Stomach smooth muscle (tissue), 2 donors: Measurements from ENCODE around the gene SESTD1.
A peak's percentile ranks its signal among the peaks of the same experiment; 100 is the strongest.

Source experiments
- H3K27ac ChIP-seq: one replicate; pipeline ENCODE4 v1.7.0; 2013; ENCODE audit warnings: mild to moderate bottlenecking, low read length, inconsistent platforms
- H3K27me3 ChIP-seq, 2 donors: one replicate each; pipeline ENCODE4 v1.7.0; 2013; ENCODE audit warnings: low read length in 2 of 2; ENCODE audit not compliant: insufficient read depth in 2 of 2, control insufficient read depth in 1 of 2
- H3K36me3 ChIP-seq, 2 donors: one replicate each; pipeline ENCODE4 v1.7.0; 2013; ENCODE audit warnings: low read length in 2 of 2; ENCODE audit not compliant: control insufficient read depth in 2 of 2, insufficient read depth in 2 of 2
- H3K4me1 ChIP-seq: one replicate; pipeline ENCODE4 v1.7.0; 2013; ENCODE audit warnings: low read length; ENCODE audit not compliant: control insufficient read depth, insufficient read depth
- H3K4me3 ChIP-seq, 2 donors: one replicate each; pipeline ENCODE4 v1.7.0; 2013; ENCODE audit warnings: low read length in 2 of 2
- H3K9ac ChIP-seq, 2 donors: one replicate each; pipeline ENCODE4 v1.7.0; 2013; ENCODE audit warnings: low read length in 2 of 2, mild to moderate bottlenecking in 1 of 2
- H3K9me3 ChIP-seq, 2 donors: one replicate each; pipeline ENCODE4 v1.7.0; 2013; ENCODE audit warnings: low read length in 2 of 2; ENCODE audit not compliant: control insufficient read depth in 2 of 2
- donor health status: healthy.
- donor health status: Pancreatic carcinoma.

SESTD1 gene

GRCh38 chr2:179264368-179265081 lies at the start of gene SESTD1:
Gene SESTD1 (minus strand): TSS chr2:179264832. CDS start chr2:179191841, 72,991 bp downstream.
- no peaks in the 10 kb centered on the region for H3K27me3 ChIP-seq
- no peaks in the 10 kb centered on the region for H3K36me3 ChIP-seq
- H3K27ac ChIP-seq = peak within 1 kb of the TSS; percentile 73
- H3K9me3 ChIP-seq = no peaks in the 10 kb centered on the region
- peak within 1 kb of the TSS; percentile 79 to 83 for H3K9ac ChIP-seq
- peaks cover 4% of the 10 kb centered on the region for H3K4me1 ChIP-seq
- peak within 1 kb of the TSS; percentile 79 to 87 for H3K4me3 ChIP-seq

GRCh38 chr2:179313057-179313456 lies 48.4 kb upstream of the SESTD1 start:
- Histone ChIP-seq H3K27me3 (no peaks in the 10 kb centered on the region), H3K36me3 (no peaks in the 10 kb centered on the region), H3K9me3 (no peaks in the 10 kb centered on the region), H3K27ac (no peak overlapping the region), H3K4me1 (peaks cover 5% of the 10 kb centered on the region), H3K4me3 (no peak overlapping the region), H3K9ac (no peak overlapping the region)

- peak overlapping the region; percentile 31 for H3K27ac ChIP-seq
- no peaks in the 10 kb centered on the region for H3K9me3 ChIP-seq
- H3K4me1 ChIP-seq = peaks cover 5% of the 10 kb centered on the region
- H3K27me3 ChIP-seq = no peaks in the 10 kb centered on the region
- peak overlapping the region in 1 of 2 donors; percentile 1 for H3K4me3 ChIP-seq
- no peaks in the 10 kb centered on the region for H3K36me3 ChIP-seq
- H3K9ac ChIP-seq = no peak overlapping the region
These were observed 46.5 kb upstream of the SESTD1 start for GRCh38 chr2:179311101-179311500.

GRCh38 chr2:179307616-179308371 lies 43.2 kb upstream of the SESTD1 start:
- Histone ChIP-seq H3K9ac (no peak overlapping the region), H3K4me1 (peaks cover 5% of the 10 kb centered on the region), H3K4me3 (no peak overlapping the region), H3K27me3 (no peaks in the 10 kb centered on the region), H3K36me3 (no peaks in the 10 kb centered on the region), H3K27ac (no peak overlapping the region), H3K9me3 (no peaks in the 10 kb centered on the region)

GRCh38 chr2:179305125-179305524 lies 40.5 kb upstream of the SESTD1 start:
- Histone ChIP-seq H3K27ac (no peak overlapping the region), H3K9me3 (no peaks in the 10 kb centered on the region), H3K4me1 (no peaks in the 10 kb centered on the region), H3K27me3 (no peaks in the 10 kb centered on the region), H3K9ac (no peak overlapping the region), H3K4me3 (no peak overlapping the region), H3K36me3 (no peaks in the 10 kb centered on the region)

GRCh38 chr2:179304424-179304823 lies 39.8 kb upstream of the SESTD1 start:
- Histone ChIP-seq H3K9ac (no peak overlapping the region), H3K4me3 (no peak overlapping the region), H3K4me1 (no peaks in the 10 kb centered on the region), H3K27ac (no peak overlapping the region), H3K9me3 (no peaks in the 10 kb centered on the region), H3K27me3 (no peaks in the 10 kb centered on the region), H3K36me3 (no peaks in the 10 kb centered on the region)

GRCh38 chr2:179302764-179303571 lies 38.3 kb upstream of the SESTD1 start:
- Histone ChIP-seq H3K27me3 (no peaks in the 10 kb centered on the region), H3K9me3 (no peaks in the 10 kb centered on the region), H3K4me3 (no peak overlapping the region), H3K4me1 (no peaks in the 10 kb centered on the region), H3K36me3 (no peaks in the 10 kb centered on the region), H3K9ac (no peak overlapping the region), H3K27ac (no peak overlapping the region)

GRCh38 chr2:179302149-179302548 lies 37.5 kb upstream of the SESTD1 start:
- Histone ChIP-seq H3K27ac (no peak overlapping the region), H3K9me3 (no peaks in the 10 kb centered on the region), H3K4me3 (no peak overlapping the region), H3K4me1 (no peaks in the 10 kb centered on the region), H3K27me3 (no peaks in the 10 kb centered on the region), H3K36me3 (no peaks in the 10 kb centered on the region), H3K9ac (no peak overlapping the region)

- Histone ChIP-seq H3K9me3 (no peaks in the 10 kb centered on the region), H3K27ac (no peak overlapping the region), H3K4me3 (no peak overlapping the region), H3K27me3 (no peaks in the 10 kb centered on the region), H3K36me3 (no peaks in the 10 kb centered on the region), H3K4me1 (no peaks in the 10 kb centered on the region), H3K9ac (no peak overlapping the region)
These were observed 34.0 kb upstream of the SESTD1 start for GRCh38 chr2:179298666-179299065.

GRCh38 chr2:179297927-179298326 lies 33.3 kb upstream of the SESTD1 start:
- Histone ChIP-seq H3K4me3 (no peak overlapping the region), H3K4me1 (no peaks in the 10 kb centered on the region), H3K9me3 (no peaks in the 10 kb centered on the region), H3K9ac (no peak overlapping the region), H3K27ac (no peak overlapping the region), H3K27me3 (no peaks in the 10 kb centered on the region), H3K36me3 (no peaks in the 10 kb centered on the region)
